Measurements from ENCODE around the gene NDST1. TPM values are rescaled to one million over a fixed set of nuclear protein-coding genes. Genes with fewer than 3 reads are reported as not detected.

NDST1 gene
- total and polyA plus RNA-seq, 2 donors (not counting 3 experiments of a cell fraction or from before 2014, with no cell fraction given): 38.6 to 102 TPM

GRCh38 chr5:150574818-150575547 is 67.1 kb downstream of the NDST1 start:
- no peak for TF ChIP-seq FOS (IDR thresholded peaks at IDR 0.05; ENCODE audit: borderline replicate concordance, insufficient read depth, low read length)
- TF ChIP-seq POLR2AphosphoS5 (IDR thresholded peaks at IDR 0.05; ENCODE audit: insufficient read depth, low read depth, low read length): no peak
- no peak for TF ChIP-seq GATA2 (IDR thresholded peaks at IDR 0.05; ENCODE audit: insufficient read depth, insufficient read length, low read depth, low read length)
- TF ChIP-seq POLR2A (IDR thresholded peaks at IDR 0.05; ENCODE audit: low read depth, low read length): no peak
- TF ChIP-seq MYC (IDR thresholded peaks at IDR 0.05; ENCODE audit: low read depth, low read length): no peak
- no peak for TF ChIP-seq EZH2 (IDR thresholded peaks at IDR 0.05; ENCODE audit: borderline replicate concordance, low read depth, low read length, severe bottlenecking)
- no peak for TF ChIP-seq MAX (IDR thresholded peaks at IDR 0.05; ENCODE audit: insufficient read depth, insufficient read length)
- no peak for TF ChIP-seq JUN (IDR thresholded peaks at IDR 0.05; ENCODE audit: borderline replicate concordance, insufficient read depth, insufficient read length, low read depth)
- TF ChIP-seq CTCF (IDR thresholded peaks at IDR 0.05; ENCODE audit: extremely low read depth in 1 of 2, insufficient read depth in 1 of 2, low read depth in 1 of 2, low read length in 2 of 2): no peak
- Histone ChIP-seq H3K79me2 (ENCODE audit: control insufficient read depth, insufficient read depth, low read length) (no peaks in the 10 kb centered on the region), H2AFZ (ENCODE audit: low read depth, low read length) (no peak overlapping the region), H3K27ac (ENCODE audit: insufficient read depth, low read depth, low read length) (no peak overlapping the region), H3K9me1 (replicated peaks; ENCODE audit: control insufficient read depth, extremely low read depth, insufficient read depth, low read length) (no peaks in the 10 kb centered on the region), H3K9me3 (replicated peaks; ENCODE audit: control insufficient read depth, insufficient read depth, low read length) (no peaks in the 10 kb centered on the region), H3K4me1 (ENCODE audit: control insufficient read depth, extremely low read depth, insufficient read depth, low read length) (no peaks in the 10 kb centered on the region), H3K27me3 (ENCODE audit: control insufficient read depth in 2 of 2, insufficient read depth in 2 of 2, low read length in 2 of 2) (no peaks in the 10 kb centered on the region), H4K20me1 (replicated peaks; ENCODE audit: control insufficient read depth, extremely low read depth, insufficient read depth, low read length) (no peaks in the 10 kb centered on the region), H3K4me2 (ENCODE audit: insufficient read depth, low read length) (no peak overlapping the region), H3K9ac (replicated peaks; ENCODE audit: extremely low read depth, insufficient read depth, low read length) (no peak overlapping the region), H3K4me3 (replicated peaks in 1 of 3; ENCODE audit: insufficient read depth in 1 of 3, low read depth in 1 of 3, low read length in 3 of 3) (no peak overlapping the region), H3K36me3 (ENCODE audit: control insufficient read depth in 2 of 2, extremely low read depth in 1 of 2, insufficient read depth in 2 of 2, low read length in 2 of 2) (no peaks in the 10 kb centered on the region)
- CTCF ChIA-PET: interaction anchor here (0.6 to 1.8 kb wide), 4 partner anchors 9 to 83 kb away, joined by 3 to 7 read pairs (median 3); no protein-coding TSS in a partner anchor
- POLR2A ChIA-PET: no interaction called here
- intact Hi-C loops (cut with micrococcal nuclease) (loop anchor here (1.0 kb wide), 1 partner anchor 9 kb away; no protein-coding TSS in a partner anchor), dilution Hi-C loops (cut with MboI; ENCODE audit: extremely low pct_ligation_motif_present, low sequenced_read_pairs) (no loop called here)
- no TSS peak for BruUV-seq (replicated peaks)
- FAIRE-seq (no peak), DNase-seq (ENCODE audit: low read depth, low spot score) (no peak)

All from endothelial cell of umbilical vein (primary cell).